Measurements from ENCODE around the gene HMX1.

HMX1 gene

GRCh38 chr4:8866421-8866820, 5.2 kb downstream of the HMX1 start:
- no peak for DNase-seq (ENCODE audit: extremely low spot score)
- ChIA-PET CTCF (no interaction called here), POLR2A (no interaction called here)
- no peak for TF ChIP-seq CTCF (IDR thresholded peaks at IDR 0.05; ENCODE audit: control extremely low read depth, extremely low read depth, low read depth, missing control alignments)

- TF ChIP-seq CTCF (IDR thresholded peaks at IDR 0.05; ENCODE audit: control extremely low read depth, extremely low read depth, low read depth, missing control alignments) = no peak
- no peak for DNase-seq (ENCODE audit: extremely low spot score)
- POLR2A ChIA-PET = no interaction called here
- CTCF ChIA-PET = no interaction called here
Observed at GRCh38 chr4:8865681-8866310, 5.8 kb downstream of the HMX1 start.

GRCh38 chr4:8864912-8865680, 6.5 kb downstream of the HMX1 start:
- DNase-seq (ENCODE audit: extremely low spot score) = no peak
- POLR2A ChIA-PET = no interaction called here
- CTCF ChIA-PET = interaction anchor here (1.1 kb wide), 1 partner anchor 16 kb away, joined by 3 read pairs; no protein-coding TSS in a partner anchor
- TF ChIP-seq CTCF (IDR thresholded peaks at IDR 0.05; ENCODE audit: control extremely low read depth, extremely low read depth, low read depth, missing control alignments) = no peak

GRCh38 chr4:8863686-8864682, 7.7 kb downstream of the HMX1 start:
- POLR2A ChIA-PET = no interaction called here
- TF ChIP-seq CTCF (IDR thresholded peaks at IDR 0.05; ENCODE audit: control extremely low read depth, extremely low read depth, low read depth, missing control alignments) = no peak
- no peak for DNase-seq (ENCODE audit: extremely low spot score)
- CTCF ChIA-PET = interaction anchor here (1.1 kb wide), 1 partner anchor 15 kb away, joined by 3 read pairs; no protein-coding TSS in a partner anchor

GRCh38 chr4:8862800-8863685, 8.6 kb downstream of the HMX1 start:
- POLR2A ChIA-PET = no interaction called here
- TF ChIP-seq CTCF (IDR thresholded peaks at IDR 0.05; ENCODE audit: control extremely low read depth, extremely low read depth, low read depth, missing control alignments) = no peak
- no peak for DNase-seq (ENCODE audit: extremely low spot score)
- CTCF ChIA-PET = no interaction called here
